Endothelial cell of umbilical vein (primary cell): Measurements from ENCODE around the gene SESTD1. TPM values are rescaled to one million over a fixed set of nuclear protein-coding genes. Genes with fewer than 3 reads are reported as not detected.

Source experiments
- BruUV-seq: library from RNA; stranded (reverse); fragments of 400-500 nt; replicated peaks from 2 replicates; lab custom pipeline; 2021; lab: Mats Ljungman, UMichigan
- CTCF ChIA-PET: fragments of 300-600, 350-600 bp; sonication (Branson Sonifier 250); formaldehyde crosslinking; loops from one replicate; lab custom pipeline; 2021; ENCODE audit warnings: antibody characterized with exemption, inconsistent platforms; lab: Charles Lee
- POLR2A ChIA-PET: fragments of 300-600, 350-600 bp; sonication (Branson Sonifier 250); formaldehyde crosslinking; loops from one replicate; lab custom pipeline; 2021; ENCODE audit warnings: antibody characterized with exemption, inconsistent platforms; lab: Charles Lee
- DNase-seq: peaks from one replicate; pipeline ENCODE4 v3.0.0-alpha.2; 2011; ENCODE audit warnings: low read depth, low spot score
- FAIRE-seq: peaks from 2 replicates; lab custom pipeline; 2011; peaks lifted over from hg19 to GRCh38; lab: Jason Lieb, UNC
- H2AFZ ChIP-seq: 2 replicates; pipeline ENCODE4 v1.6.0; 2012; ENCODE audit warnings: low read depth, low read length, control low read depth, inconsistent platforms
- H3K27ac ChIP-seq: 2 replicates; pipeline ENCODE4 v1.5.1; 2011; ENCODE audit warnings: low read depth, mild to moderate bottlenecking, control low read depth, low read length, moderate library complexity; ENCODE audit not compliant: insufficient read depth
- H3K27me3 ChIP-seq, 2 experiments: 2 replicates each; pipeline versions ENCODE4 v1.6.0 to v1.6.1; 2011; ENCODE audit warnings: low read length in 2 of 2, mixed read lengths in 1 of 2; ENCODE audit not compliant: control insufficient read depth in 2 of 2, insufficient read depth in 2 of 2
- H3K36me3 ChIP-seq, 2 experiments: 2 replicates in 1 of 2; 3 replicates in 1 of 2; pipeline ENCODE4 v1.5.1; 2011; ENCODE audit warnings: low read length in 2 of 2, mild to moderate bottlenecking in 1 of 2, moderate library complexity in 1 of 2; ENCODE audit not compliant: control insufficient read depth in 2 of 2, insufficient read depth in 2 of 2; ENCODE audit errors: extremely low read depth in 1 of 2
- H3K4me1 ChIP-seq: 3 replicates; pipeline ENCODE4 v1.5.1; 2011; ENCODE audit warnings: mild to moderate bottlenecking, low read length; ENCODE audit not compliant: control insufficient read depth, insufficient read depth; ENCODE audit errors: extremely low read depth
- H3K4me2 ChIP-seq: 2 replicates; pipeline ENCODE4 v1.6.1; 2011; ENCODE audit warnings: low read length, control low read depth, mixed read lengths; ENCODE audit not compliant: insufficient read depth
- H3K4me3 ChIP-seq, 3 experiments: fragments of 200-600 bp in 1 of 3; sonication (generic), shearing (Covaris generic) in 1 of 3; replicated peaks in 1 of 3; 2 replicates each; pipeline ENCODE4 v1.5.1; 2011 to 2016; ENCODE audit warnings: control low read depth in 3 of 3, low read length in 3 of 3, mild to moderate bottlenecking in 2 of 3, inconsistent platforms in 1 of 3, low read depth in 1 of 3, moderate library complexity in 1 of 3; ENCODE audit not compliant: insufficient read depth in 1 of 3
- H3K79me2 ChIP-seq: 2 replicates; pipeline ENCODE4 v1.6.0; 2012; ENCODE audit warnings: low read length, inconsistent platforms; ENCODE audit not compliant: control insufficient read depth, insufficient read depth
- H3K9ac ChIP-seq: replicated peaks from 2 replicates; pipeline ENCODE3; 2011; ENCODE audit warnings: low read length, control low read depth; ENCODE audit not compliant: insufficient read depth; ENCODE audit errors: extremely low read depth
- H3K9me1 ChIP-seq: replicated peaks from 3 replicates; pipeline ENCODE4 v1.6.0; 2011; ENCODE audit warnings: mild to moderate bottlenecking, low read length; ENCODE audit not compliant: control insufficient read depth, insufficient read depth; ENCODE audit errors: extremely low read depth
- H3K9me3 ChIP-seq: replicated peaks from 2 replicates; pipeline ENCODE4 v1.5.1; 2012; ENCODE audit warnings: low read length, inconsistent platforms; ENCODE audit not compliant: control insufficient read depth, insufficient read depth
- H4K20me1 ChIP-seq: replicated peaks from 2 replicates; pipeline ENCODE3; 2011; ENCODE audit warnings: mild to moderate bottlenecking, low read length; ENCODE audit not compliant: control insufficient read depth, insufficient read depth; ENCODE audit errors: extremely low read depth
- EZH2 ChIP-seq: IDR thresholded peaks from 2 replicates; pipeline ENCODE4 v1.6.1; 2012; ENCODE audit warnings: borderline replicate concordance, low read depth, mild to moderate bottlenecking, moderate library complexity, low read length, inconsistent platforms; ENCODE audit not compliant: severe bottlenecking
- FOS ChIP-seq: IDR thresholded peaks from 2 replicates; pipeline ENCODE4 v1.6.1; 2011; ENCODE audit warnings: mild to moderate bottlenecking, low read length, moderate library complexity, borderline replicate concordance; ENCODE audit not compliant: insufficient read depth
- GATA2 ChIP-seq: IDR thresholded peaks from 2 replicates; pipeline ENCODE4 v1.7.0; 2011; ENCODE audit warnings: low read depth, mild to moderate bottlenecking, moderate library complexity, mixed read lengths, low read length; ENCODE audit not compliant: insufficient read length, insufficient read depth
- JUN ChIP-seq: IDR thresholded peaks from 2 replicates; pipeline ENCODE4 v1.6.1; 2011; ENCODE audit warnings: borderline replicate concordance, low read depth; ENCODE audit not compliant: insufficient read length, insufficient read depth
- MAX ChIP-seq: IDR thresholded peaks from 2 replicates; pipeline ENCODE4 v1.6.1; 2011; ENCODE audit not compliant: insufficient read depth, insufficient read length
- MYC ChIP-seq: IDR thresholded peaks from one replicate; pipeline ENCODE4 v1.6.1; 2011; ENCODE audit warnings: mild to moderate bottlenecking, low read depth, low read length
- POLR2A ChIP-seq: IDR thresholded peaks from 2 replicates; pipeline ENCODE4 v1.6.1; 2012; ENCODE audit warnings: low read depth, mild to moderate bottlenecking, control low read depth, low read length
- POLR2AphosphoS5 ChIP-seq: IDR thresholded peaks from 2 replicates; pipeline ENCODE4 v1.6.1; 2012; ENCODE audit warnings: low read depth, mild to moderate bottlenecking, control low read depth, low read length, moderate library complexity; ENCODE audit not compliant: insufficient read depth
- dilution Hi-C: fragments of 300-500 bp; cut with MboI; formaldehyde crosslinking; loops from one replicate; pipeline ENCODE4 v1.15.0; 2019; ENCODE audit warnings: low sequenced_read_pairs; ENCODE audit not compliant: extremely low pct_ligation_motif_present
- intact Hi-C: fragments of 100-400 bp; cut with micrococcal nuclease; formaldehyde crosslinking; loops from one replicate; pipeline ENCODE4 v1.10.0; 2022
- polyA plus RNA-seq, 4 experiments: library from polyadenylated mRNA; depleted of rRNA in 3 of 4; stranded (reverse) in 3 of 4; unstranded in 1 of 4; fragments of >200 nt; gene quantifications; 2 replicates each; pipeline versions ENCODE4 v1.2.1 to v1.2.3, GENCODE V29; 2011 to 2012; ENCODE audit warnings: missing spikeins in 1 of 4
- total RNA-seq: library from RNA; stranded (reverse); gene quantifications from 2 replicates; pipeline ENCODE4 v1.2.3, GENCODE V29; 2021

Gene SESTD1
- total and polyA plus RNA-seq, 2 donors (not counting 3 experiments of a cell fraction or from before 2014, with no cell fraction given) = 9.8 to 72.4 TPM

GRCh38 chr2:179072527-179072926, 192.1 kb downstream of the SESTD1 start:
- intact Hi-C loops (no loop called here), dilution Hi-C loops (no loop called here)
- H3K4me2 ChIP-seq = no peak overlapping the region
- no peaks in the 10 kb centered on the region for H3K79me2 ChIP-seq
- H3K4me3 ChIP-seq = no peak overlapping the region
- no peak overlapping the region for H3K27ac ChIP-seq
- FAIRE-seq (no peak), DNase-seq (no peak)
- H2AFZ ChIP-seq = no peak overlapping the region
- no TSS peak for BruUV-seq
- H3K36me3 ChIP-seq = no peaks in the 10 kb centered on the region
- ChIA-PET CTCF (interaction anchor here (1.4 kb wide), 1 partner anchor 57 kb away, joined by 3 read pairs; no protein-coding TSS in a partner anchor), POLR2A (no interaction called here)
- no peaks in the 10 kb centered on the region for H3K4me1 ChIP-seq
- TF ChIP-seq GATA2 (no peak), MYC (no peak), FOS (no peak), EZH2 (no peak), JUN (no peak), POLR2AphosphoS5 (no peak)
- H4K20me1 ChIP-seq = no peaks in the 10 kb centered on the region
- H3K9ac ChIP-seq = no peak overlapping the region
- H3K9me1 ChIP-seq = no peaks in the 10 kb centered on the region
- H3K27me3 ChIP-seq = no peaks in the 10 kb centered on the region
- H3K9me3 ChIP-seq = no peaks in the 10 kb centered on the region

GRCh38 chr2:179071810-179072355, 192.7 kb downstream of the SESTD1 start:
- DNase-seq (no peak), FAIRE-seq (no peak)
- ChIA-PET CTCF (interaction anchor here (1.4 kb wide), 1 partner anchor 58 kb away, joined by 3 read pairs; no protein-coding TSS in a partner anchor), POLR2A (interaction anchor here (0.7 kb wide), 1 partner anchor 25 kb away, joined by 3 read pairs; no protein-coding TSS in a partner anchor)
- H3K9ac ChIP-seq = no peak overlapping the region
- no peak overlapping the region for H2AFZ ChIP-seq
- intact Hi-C loops (no loop called here), dilution Hi-C loops (no loop called here)
- TF ChIP-seq POLR2A (no peak), MYC (no peak), GATA2 (no peak), MAX (no peak)
- no peak overlapping the region for H3K4me2 ChIP-seq
- H3K36me3 ChIP-seq = no peaks in the 10 kb centered on the region
- H3K79me2 ChIP-seq = no peaks in the 10 kb centered on the region
- H3K9me3 ChIP-seq = no peaks in the 10 kb centered on the region
- no peaks in the 10 kb centered on the region for H3K4me1 ChIP-seq
- no peaks in the 10 kb centered on the region for H3K9me1 ChIP-seq
- H3K27ac ChIP-seq = no peak overlapping the region
- H3K4me3 ChIP-seq = no peak overlapping the region
- BruUV-seq = no TSS peak
- no peaks in the 10 kb centered on the region for H4K20me1 ChIP-seq
- H3K27me3 ChIP-seq = no peaks in the 10 kb centered on the region
